Loucy (cell line): ENCODE measurements around the gene IL9.

Source experiments
- EZH2phosphoT487 ChIP-seq: fragments of 200-600 bp; IDR thresholded peaks from 2 replicates; pipeline ENCODE4 v1.6.1; 2018; ENCODE audit warnings: antibody characterized with exemption, mild to moderate bottlenecking, moderate library complexity, borderline replicate concordance
- TF ChIP-seq, protein P1 (sequence below): fragments of 200-600 bp; sonication (generic); conservative IDR thresholded peaks from 2 replicates; pipeline ENCODE4 v1.5.1; 2014; ENCODE audit warnings: mild to moderate bottlenecking, antibody characterized with exemption, low read length

DNA sequence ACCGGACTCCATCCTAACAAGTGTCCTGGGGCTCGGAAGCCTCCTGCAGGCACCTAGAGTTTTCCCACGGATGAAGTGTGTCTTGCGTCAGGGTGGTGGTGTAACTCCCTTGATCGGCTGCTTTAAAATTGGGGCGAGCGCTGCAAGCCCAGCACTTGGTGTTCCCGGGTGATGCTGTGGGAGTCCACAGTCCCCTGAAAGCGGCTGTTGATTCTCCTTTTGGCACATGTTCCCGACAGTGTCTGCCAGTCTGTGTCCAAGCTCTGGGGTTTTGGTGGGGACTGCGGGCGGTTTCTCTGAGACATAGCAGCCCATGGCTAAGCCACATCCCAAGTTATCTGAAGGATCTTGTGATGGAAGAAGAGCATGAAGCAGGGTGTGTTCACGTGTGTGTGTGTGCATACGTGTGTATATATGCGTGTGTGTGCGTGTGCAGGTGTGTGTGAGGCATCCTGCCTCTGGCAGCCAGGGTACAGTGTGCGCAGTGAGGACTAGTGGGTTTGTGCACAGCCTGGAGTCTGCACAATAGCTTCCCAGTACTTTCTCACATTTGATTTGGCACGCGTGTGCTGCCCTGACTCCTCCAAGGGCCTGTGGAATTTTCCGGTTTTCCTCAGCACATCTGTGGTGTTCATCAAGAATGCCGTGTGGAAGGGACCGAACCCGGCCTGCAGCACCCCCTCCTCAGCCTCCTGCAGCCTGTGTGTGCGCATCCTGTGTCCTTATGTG lies 44.3 kb downstream of the IL9 start:
- TF ChIP-seq, protein P1, sequence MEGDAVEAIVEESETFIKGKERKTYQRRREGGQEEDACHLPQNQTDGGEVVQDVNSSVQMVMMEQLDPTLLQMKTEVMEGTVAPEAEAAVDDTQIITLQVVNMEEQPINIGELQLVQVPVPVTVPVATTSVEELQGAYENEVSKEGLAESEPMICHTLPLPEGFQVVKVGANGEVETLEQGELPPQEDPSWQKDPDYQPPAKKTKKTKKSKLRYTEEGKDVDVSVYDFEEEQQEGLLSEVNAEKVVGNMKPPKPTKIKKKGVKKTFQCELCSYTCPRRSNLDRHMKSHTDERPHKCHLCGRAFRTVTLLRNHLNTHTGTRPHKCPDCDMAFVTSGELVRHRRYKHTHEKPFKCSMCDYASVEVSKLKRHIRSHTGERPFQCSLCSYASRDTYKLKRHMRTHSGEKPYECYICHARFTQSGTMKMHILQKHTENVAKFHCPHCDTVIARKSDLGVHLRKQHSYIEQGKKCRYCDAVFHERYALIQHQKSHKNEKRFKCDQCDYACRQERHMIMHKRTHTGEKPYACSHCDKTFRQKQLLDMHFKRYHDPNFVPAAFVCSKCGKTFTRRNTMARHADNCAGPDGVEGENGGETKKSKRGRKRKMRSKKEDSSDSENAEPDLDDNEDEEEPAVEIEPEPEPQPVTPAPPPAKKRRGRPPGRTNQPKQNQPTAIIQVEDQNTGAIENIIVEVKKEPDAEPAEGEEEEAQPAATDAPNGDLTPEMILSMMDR, result no peak
- TF ChIP-seq EZH2phosphoT487, result no peak
